Measurements from ENCODE around the gene MIB1.
A peak's percentile ranks its signal among the peaks of the same experiment; 100 is the strongest.

MIB1 gene

GRCh38 chr18:21704603-21705364 is 35.8 kb upstream of the MIB1 start, which contains the start of gene ABHD3:
ABHD3 (minus strand) TSS chr18:21704774; CDS start chr18:21704665, 109 bp downstream.
- peak within 1 kb of the TSS; percentile 84 for H3K4me3 ChIP-seq (ENCODE audit: low read depth, low read length)
- no peaks in the 10 kb centered on the region for H3K4me1 ChIP-seq (ENCODE audit: control insufficient read depth, insufficient read depth, low read length)
- ChIA-PET CTCF (interaction anchor here (0.7 kb wide), 1 partner anchor 11 kb away, joined by 3 read pairs; no protein-coding TSS in a partner anchor), POLR2A (interaction anchor here (0.5 to 2.6 kb wide), 15 partner anchors 19 to 591 kb away, joined by 3 to 38 read pairs (median 4); partner anchors contain the start of genes ESCO1, MIB1 and SNRPD1)
- no peaks in the 10 kb centered on the region for H3K9me3 ChIP-seq (ENCODE audit: control insufficient read depth, insufficient read depth, low read depth, low read length)
- peaks cover under 1 to 20% of the 10 kb centered on the region in 2 experiments; a peak in 2 of 3 replicates for H3K36me3 ChIP-seq (ENCODE audit: control insufficient read depth in 2 of 2, insufficient read depth in 1 of 2, low read length in 2 of 2)
- H3K27ac ChIP-seq (ENCODE audit: extremely low read depth, low read depth, low read length): peak within 1 kb of the TSS; percentile 85
- TF ChIP-seq ZNF792 (tag by site-specific recombination; IDR thresholded peaks at IDR 0.05): no peak
- TF ChIP-seq ZNF830 (tag by site-specific recombination; IDR thresholded peaks at IDR 0.05; ENCODE audit: low read depth): no peak
- TF ChIP-seq ZNF626 (tag by site-specific recombination; IDR thresholded peaks at IDR 0.05): no peak
- no peak for TF ChIP-seq ZNF391 (tag by site-specific recombination; IDR thresholded peaks at IDR 0.05; ENCODE audit: borderline replicate concordance, low read depth)
- TF ChIP-seq ZNF223 (tag by site-specific recombination; IDR thresholded peaks at IDR 0.05): no peak
- no peak for TF ChIP-seq ZNF174 (tag by site-specific recombination; IDR thresholded peaks at IDR 0.05)
- TF ChIP-seq ZNF777 (tag by site-specific recombination; IDR thresholded peaks at IDR 0.05; ENCODE audit: borderline replicate concordance): no peak
- TF ChIP-seq SP2 (tag by site-specific recombination; IDR thresholded peaks at IDR 0.05): peak; percentile 78
- no peak for TF ChIP-seq MYNN (tag by site-specific recombination; IDR thresholded peaks at IDR 0.05; ENCODE audit: borderline replicate concordance)
- no peak for TF ChIP-seq MEIS1 (CRISPR knock-in tag; IDR thresholded peaks at IDR 0.05; ENCODE audit: borderline replicate concordance)
- TF ChIP-seq ZSCAN16 (tag by site-specific recombination; IDR thresholded peaks at IDR 0.05): no peak
- TF ChIP-seq ZNF510 (tag by site-specific recombination; IDR thresholded peaks at IDR 0.05; ENCODE audit: insufficient replicate concordance): no peak
- no peak for TF ChIP-seq ZNF837 (tag by site-specific recombination; IDR thresholded peaks at IDR 0.05)
- no peak for TF ChIP-seq ZNF311 (tag by site-specific recombination; IDR thresholded peaks at IDR 0.05; ENCODE audit: borderline replicate concordance)
- no peak for TF ChIP-seq GFI1B (tag by site-specific recombination; IDR thresholded peaks at IDR 0.05)
- no peak for TF ChIP-seq ZNF521 (tag by site-specific recombination; IDR thresholded peaks at IDR 0.05)
- TF ChIP-seq KLF7 (tag by site-specific recombination; IDR thresholded peaks at IDR 0.05; ENCODE audit: borderline replicate concordance): no peak
- TF ChIP-seq ZXDB (tag by site-specific recombination; IDR thresholded peaks at IDR 0.05): peak; percentile 38; the same call in 1 of the 2 replicates
- TF ChIP-seq HOXD13 (CRISPR knock-in tag; IDR thresholded peaks at IDR 0.05; ENCODE audit: borderline replicate concordance): no peak
- TF ChIP-seq ZNF138 (tag by site-specific recombination; IDR thresholded peaks at IDR 0.05; ENCODE audit: borderline replicate concordance): no peak
- TF ChIP-seq ZNF280D (tag by site-specific recombination; IDR thresholded peaks at IDR 0.05): no peak
- TF ChIP-seq HOXA7 (CRISPR knock-in tag; IDR thresholded peaks at IDR 0.05; ENCODE audit: borderline replicate concordance): no peak
- no peak for TF ChIP-seq ZNF658 (tag by site-specific recombination; IDR thresholded peaks at IDR 0.05)
- no peak for TF ChIP-seq ZNF560 (tag by site-specific recombination; IDR thresholded peaks at IDR 0.05; ENCODE audit: borderline replicate concordance)
- no peak for TF ChIP-seq ZNF548 (tag by site-specific recombination; IDR thresholded peaks at IDR 0.05)
- TF ChIP-seq ZNF184 (tag by site-specific recombination; IDR thresholded peaks at IDR 0.05): no peak
- no peak for TF ChIP-seq ZNF274 (IDR thresholded peaks at IDR 0.05; ENCODE audit: low read length)
- TF ChIP-seq ZNF274 (tag by site-specific recombination; IDR thresholded peaks at IDR 0.05; ENCODE audit: borderline replicate concordance): no peak
- no peak for TF ChIP-seq OVOL3 (tag by site-specific recombination; IDR thresholded peaks at IDR 0.05)
- no peak for TF ChIP-seq ZNF292 (tag by site-specific recombination; IDR thresholded peaks at IDR 0.05; ENCODE audit: borderline replicate concordance, low read depth)
- no peak for TF ChIP-seq OSR2 (tag by site-specific recombination; IDR thresholded peaks at IDR 0.05)
- 0 out of 2 replicates have a peak, but pooled peaks have one; percentile 52 for TF ChIP-seq KLF16 (tag by site-specific recombination; IDR thresholded peaks at IDR 0.05)

Data from HEK293 (cell line).